HG03135 (cell line): ENCODE measurements around the gene MACROH2A1.

ENCODE experiments used
- ATAC-seq: cut with Tn5 transposase; IDR thresholded peaks from one replicate; pipeline ENCODE4 v1.9.1; 2021; ENCODE audit warnings: mild to moderate bottlenecking, moderate library complexity; ENCODE audit not compliant: unreplicated experiment

Gene MACROH2A1

DNA sequence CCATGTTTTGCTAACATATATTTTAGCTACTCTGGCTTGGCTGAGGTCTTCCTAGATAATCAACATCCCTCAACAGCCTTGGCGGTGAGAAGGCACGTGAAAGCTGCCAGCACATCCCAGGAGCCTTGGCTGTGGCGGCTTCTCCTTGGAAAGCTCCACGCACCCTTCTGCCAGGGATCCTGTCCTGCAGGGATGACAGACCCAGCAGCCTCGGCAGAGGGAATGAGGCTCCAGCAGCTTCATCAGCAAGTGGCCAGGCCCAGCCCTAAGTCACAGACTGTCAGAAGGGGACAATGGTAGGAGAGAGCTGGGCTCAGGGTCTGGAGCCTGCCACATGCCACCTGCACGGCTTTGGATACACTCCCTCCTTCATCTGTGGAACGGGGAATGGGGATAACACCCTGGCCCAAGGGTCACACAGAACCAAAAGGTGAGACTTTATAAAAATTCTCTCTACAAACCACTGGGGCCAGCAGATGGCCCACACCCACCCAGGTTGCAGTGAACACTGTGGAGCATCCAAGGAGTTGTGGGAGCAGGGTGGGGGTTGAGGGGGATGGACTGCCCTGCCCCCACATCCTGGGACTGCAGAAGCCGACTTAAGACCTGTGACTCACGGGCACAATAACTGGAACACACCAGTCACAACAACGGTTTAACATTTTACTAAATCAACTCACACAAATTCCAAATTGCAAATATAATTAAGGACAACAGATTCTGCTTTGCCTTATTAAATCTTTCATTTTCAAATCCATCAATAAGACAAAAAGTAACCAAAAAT, 65.1 kb downstream of the MACROH2A1 start:
- no peak for ATAC-seq

DNA sequence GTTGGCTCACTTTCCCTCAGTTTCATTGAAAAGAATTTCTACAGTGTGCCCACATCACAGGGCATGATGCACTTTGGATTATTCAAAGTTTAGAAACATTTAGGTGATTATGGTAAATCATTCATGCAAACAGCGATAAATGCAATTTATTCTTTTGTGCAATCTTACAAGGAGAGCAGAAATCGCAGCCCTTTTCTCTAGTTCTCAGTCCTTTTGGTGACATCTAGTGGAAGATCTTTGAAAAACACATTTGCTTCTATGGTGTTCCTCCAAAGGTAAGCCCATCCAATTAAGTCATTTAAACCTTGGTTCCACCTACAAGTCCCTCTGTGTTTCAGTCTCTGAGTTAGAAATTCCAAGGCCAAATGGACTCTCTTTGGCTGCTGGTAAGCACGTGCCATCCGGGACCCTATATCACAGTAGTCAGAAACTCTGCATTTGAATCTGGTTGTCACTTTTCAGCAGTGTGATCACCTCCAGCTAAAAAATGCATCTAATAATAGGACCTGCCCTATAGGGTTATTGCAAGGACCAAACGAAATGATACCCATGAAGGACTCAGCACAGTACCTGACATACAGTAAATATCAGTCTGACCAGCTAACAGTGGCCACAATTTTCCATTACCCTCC, 66.4 kb downstream of the MACROH2A1 start:
- ATAC-seq = no peak

DNA sequence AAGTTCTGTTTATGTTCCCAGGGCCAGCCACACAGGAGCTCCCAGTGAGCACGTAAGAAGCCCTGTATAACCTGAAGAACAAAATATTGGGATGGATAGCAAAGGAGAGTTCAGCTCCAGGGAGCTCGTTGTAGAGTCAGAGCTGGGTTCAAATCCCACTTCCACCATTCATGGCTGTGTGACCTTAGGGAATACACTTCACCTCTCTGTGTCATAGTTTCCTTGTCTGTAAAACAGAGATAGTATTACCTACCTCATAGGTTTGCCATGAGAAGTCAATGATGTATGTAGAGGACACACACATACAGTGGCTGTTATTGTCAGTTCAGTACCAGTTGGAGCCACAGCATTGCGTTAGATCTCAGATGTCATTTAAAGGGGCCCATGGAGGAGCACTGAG, 67.4 kb downstream of the MACROH2A1 start:
- ATAC-seq = no peak

DNA sequence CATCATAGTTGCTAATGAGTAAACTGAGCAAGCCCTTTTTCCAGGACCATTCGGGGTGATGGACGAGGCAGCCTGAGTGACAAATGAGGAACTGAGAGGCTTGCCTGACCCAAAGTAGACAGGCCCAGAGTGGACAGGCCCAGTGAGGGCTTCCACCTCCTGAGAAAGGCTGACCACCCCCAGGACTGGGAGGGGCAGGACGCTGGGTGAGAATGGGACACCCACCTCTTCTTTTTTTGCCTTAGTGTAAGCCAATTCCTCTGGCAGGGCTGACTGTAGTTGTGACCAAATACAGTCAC, 68.3 kb downstream of the MACROH2A1 start:
- no peak for ATAC-seq

DNA sequence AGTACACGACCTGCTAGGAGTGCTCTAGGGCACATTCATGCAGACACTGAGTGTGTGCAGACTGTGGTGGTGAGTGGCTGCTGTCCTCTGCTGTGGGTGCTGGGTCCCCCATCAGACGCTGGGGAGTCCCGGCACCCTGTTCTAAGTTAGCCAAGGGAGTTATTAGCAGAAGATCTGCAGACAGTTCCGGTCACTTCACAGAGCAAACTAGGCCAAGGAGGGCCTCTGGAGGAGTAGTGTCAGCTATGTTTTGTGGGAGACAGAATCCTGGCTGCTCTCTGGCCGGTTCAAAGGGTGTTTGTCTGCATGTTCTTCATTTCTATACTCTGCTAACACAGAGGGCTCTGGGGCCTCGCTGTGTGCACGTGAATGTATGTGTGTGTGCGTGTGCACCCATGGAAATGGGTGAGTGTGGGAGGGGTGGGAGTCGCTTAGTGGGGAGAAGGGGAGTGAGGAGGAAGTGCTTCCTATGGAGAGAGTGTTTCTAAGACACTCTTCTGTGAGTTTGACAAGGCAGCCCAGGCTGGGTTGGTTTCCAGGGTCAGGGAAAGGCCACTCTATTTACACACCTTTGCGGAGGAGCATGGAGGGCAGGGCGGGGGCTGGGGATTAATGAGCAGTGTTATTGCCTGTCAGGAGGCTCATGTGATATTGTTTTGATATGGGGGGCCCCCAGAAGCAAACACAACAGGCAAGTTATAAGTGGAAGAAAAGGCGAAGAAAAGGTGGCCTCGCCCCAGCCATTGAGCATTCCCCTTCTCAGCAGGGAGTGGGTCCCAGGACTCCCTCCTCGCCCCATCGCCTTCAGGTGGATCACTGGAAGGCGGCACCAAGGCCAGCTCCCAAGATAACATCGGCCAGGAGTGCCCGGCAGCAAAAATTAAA, 68.9 kb downstream of the MACROH2A1 start:
- no peak for ATAC-seq

DNA sequence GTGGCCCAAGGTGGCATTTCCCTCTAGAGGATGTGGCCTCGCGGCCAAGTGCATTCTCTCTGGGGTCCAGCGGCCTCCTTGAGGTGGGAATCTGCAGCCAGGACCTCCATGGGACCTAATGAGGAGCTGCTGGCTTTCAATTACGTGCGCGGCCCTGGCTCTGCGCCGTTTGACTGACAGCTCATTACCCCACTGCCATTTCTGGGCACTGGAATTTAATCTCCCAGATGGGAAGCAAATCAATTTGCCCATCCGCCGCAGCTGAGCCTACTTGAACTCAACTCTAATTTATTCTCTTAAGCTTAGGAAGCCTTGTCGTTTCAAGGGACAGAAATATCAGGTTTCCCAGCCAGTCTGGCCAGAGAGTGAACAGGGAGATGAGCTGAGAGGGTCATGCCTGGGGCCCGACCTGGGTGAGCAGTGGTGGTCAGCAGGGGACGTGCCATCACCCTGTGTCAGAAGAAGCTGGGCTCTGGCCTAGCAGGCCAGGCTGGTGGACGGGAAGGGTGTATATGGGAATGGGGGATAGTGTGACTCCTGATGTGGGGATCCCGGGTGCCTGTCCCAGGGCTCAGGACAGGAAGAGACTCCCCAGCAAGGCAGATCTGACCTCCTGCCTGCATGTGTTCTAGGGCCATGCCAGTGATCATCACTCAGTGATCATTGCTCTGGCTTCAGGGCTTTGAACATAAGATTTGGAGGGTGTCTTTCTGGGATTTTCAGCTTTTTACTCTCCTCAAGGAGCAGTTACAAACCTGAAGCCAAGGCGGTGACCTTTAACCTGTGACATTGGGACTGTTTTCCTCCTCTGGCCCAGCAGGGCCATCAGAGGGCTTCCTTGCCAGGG, 69.7 kb downstream of the MACROH2A1 start:
- no peak for ATAC-seq

DNA sequence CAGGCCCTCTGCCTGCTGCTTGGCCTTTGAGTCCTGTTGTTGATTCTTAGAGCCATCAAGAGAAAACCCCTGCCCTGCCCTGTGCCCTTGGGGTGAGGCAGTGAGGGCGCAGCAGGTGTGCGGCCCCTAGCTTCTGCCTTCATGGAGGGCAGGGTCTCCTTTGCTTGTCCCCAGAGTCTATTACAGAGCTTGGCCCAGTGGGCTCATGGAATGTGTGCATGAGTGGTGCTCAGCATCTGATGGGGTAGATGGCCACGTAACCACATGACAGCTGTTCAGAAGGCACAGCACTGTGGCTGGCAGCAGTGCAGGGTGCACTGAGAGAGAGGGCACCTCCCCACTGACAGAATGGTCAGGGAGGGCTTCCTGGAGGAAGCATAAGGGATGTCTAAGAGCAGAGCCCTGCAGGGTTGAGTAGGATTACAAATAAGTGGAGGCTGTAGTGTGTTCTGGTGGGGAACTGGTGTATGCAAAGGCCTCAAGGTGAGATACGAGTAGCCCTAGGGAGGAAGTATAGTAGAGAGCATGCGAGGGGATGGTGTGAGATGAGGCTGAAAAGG, 70.8 kb downstream of the MACROH2A1 start:
- ATAC-seq = no peak

DNA sequence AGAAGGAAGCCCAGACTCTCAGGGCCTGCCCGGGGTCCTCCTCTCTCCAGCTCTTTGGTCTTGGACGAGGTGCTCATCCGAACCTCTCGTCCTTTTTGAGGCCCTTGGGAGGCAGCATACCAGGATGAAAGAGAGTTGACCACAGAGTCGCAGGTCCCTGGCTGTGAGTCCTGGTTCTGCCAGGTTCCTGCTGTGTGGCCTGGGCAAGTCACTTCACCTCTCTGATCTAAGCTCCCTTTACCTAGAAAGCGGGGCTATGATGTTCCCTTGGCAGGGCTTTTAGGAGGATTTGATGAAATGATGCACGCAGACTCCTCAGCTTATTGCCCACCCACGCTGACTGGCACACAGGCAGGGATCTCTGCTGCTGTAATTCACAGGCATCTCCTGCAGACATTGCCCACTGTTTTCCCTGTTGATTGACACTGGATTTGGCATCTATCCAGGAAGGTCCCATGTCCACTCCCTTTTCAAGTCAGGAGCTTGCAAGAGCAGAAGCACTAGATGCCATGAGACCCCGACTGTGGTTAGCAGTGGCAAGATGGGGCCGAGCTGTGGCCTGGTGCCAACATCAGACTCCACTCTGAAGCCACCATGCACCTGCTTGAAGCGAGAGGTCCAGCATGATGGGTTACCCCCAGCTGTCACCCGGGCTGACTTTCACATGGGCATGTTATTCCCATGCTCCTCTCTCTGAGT, 71.5 kb downstream of the MACROH2A1 start:
- ATAC-seq = no peak

DNA sequence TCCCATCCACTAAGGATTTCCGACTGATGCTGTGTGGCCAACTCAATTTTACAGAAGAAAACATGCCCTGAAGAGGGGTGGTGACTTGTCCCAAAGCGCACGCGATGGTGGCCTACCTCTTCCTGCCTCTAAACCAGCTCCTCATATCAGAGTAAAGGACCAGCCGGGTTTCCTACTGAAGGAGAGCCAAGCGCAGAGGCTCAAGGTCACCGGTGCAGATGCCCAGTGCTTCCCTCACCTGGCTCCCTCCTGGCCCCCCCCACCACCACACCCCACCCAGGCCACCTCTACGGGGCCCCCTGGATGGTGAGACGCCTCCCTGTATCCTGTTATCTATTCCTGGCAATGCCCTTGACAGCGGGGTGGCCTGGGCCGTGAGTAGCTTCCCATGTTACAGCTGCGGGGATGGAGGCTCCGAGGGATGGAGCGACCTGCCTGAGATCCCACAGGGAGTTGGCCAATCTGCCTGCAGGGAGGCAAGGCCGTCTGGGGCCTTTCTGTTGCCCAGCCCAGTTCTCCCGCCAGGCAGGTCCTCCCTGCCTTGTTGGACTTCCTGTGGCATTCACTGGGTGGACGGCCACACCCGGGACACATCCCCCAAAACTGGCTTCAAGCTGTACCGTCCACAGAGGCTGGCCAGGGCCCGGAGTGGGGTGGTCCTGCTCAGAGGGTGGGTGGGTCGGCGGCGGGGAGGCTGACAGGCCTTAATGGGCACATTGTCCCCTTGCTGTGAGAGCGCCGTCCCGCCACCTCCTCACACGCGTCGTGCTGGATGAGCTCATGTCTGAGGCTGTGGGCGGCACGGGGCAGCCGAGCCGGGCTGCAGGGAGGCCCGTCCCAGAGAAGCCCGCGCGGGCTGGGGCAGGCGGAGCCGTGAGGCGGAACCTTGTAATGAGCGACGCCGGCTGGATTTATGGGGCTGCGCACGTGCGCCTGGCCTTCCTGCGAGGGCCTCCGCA, 72.5 kb downstream of the MACROH2A1 start:
- ATAC-seq = no peak

DNA sequence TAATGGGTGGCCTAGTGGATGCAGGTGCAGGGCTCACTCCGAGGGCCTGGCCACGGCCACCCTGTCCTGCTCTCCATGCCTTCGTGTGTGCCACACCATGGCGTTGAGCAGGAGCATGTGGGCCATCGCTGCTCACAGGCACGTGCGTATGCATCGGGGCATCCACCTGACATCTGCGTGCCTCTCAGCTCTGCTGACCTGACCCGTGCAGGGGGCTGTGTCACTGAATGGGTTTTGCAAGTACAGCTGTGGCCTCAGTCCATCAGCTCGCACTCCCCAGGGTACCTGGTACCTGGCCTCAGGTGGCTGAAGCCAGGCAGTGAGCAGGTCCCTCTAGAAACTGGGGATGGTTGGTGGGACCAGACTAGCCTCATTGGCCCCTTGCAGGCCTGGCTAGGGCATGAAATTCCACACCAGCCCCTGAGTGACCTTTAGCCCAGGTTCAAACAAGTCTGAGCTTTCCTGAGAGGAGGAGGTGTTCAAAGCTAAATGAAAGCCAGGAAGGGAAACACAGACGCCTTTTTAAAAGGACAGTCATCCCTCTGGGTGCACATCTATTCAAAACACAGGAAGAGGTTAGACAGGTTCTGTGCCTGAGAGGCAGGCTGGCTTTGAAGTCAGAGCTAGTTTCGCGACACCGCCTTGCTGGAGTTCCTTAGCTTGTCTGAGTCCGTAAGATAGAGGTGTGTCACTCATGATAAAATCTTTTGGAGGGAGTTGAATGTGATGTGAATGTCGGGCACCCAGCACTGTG, 74.0 kb downstream of the MACROH2A1 start:
- no peak for ATAC-seq

DNA sequence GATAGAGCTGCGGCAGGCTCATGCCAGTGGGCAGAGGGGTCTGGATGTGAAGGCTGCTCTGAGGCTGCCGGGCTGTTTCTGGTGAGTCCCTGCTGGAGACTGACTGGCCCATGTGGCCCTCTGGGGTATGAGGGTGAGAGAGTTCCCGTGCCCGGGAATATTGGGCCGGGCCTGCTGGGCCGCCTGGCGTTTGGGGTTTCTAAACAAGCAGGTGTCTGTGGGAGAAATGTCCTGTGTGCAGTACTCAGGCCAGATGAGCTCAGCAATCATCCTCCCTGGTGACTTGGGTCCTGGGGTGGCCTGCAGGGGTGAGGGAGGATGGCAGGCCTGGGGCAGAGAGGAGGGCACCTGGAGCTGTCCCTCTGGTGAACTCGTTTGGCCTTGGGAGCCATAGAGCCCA, 74.9 kb downstream of the MACROH2A1 start:
- no peak for ATAC-seq

DNA sequence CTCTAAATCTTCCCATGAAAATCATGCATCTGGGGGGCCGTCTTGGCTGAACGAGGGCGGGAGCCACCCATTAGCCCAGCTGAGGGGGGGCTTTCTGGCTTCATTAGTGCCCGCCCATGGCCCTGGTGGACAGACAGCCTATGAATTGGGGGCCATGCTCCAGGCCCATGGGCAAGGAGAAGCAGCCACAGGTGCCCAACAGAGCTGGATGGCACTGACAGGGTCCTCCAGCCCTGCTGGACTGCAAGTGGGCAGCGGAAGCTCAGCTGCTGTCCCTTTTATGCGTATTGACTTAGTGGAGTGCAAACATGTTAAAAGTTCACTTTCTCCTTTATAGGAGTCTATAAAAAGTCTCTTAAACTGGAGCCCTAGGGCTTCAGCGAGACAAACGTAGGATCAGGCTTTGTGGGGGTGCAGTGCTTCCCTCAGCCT, 75.3 kb downstream of the MACROH2A1 start:
- no peak for ATAC-seq

DNA sequence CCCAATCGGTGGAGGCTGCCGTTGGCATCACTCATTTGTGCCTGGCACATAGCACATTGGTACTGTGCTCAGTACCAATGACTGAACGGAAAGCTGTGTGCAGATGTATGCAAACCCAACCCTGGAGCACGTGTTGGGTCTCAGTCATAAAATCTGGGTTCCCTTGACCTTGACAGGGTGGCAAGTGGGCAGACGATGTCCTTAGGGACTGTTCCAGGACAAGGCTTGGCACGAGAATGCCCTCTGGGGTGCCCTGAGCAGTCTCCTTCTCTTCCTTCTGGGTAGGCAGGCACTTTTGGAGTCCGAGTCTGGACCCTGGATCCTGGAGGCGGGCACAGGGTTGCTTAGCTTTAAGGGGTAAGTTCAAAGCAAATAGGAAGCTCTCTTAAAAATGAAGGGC, 75.8 kb downstream of the MACROH2A1 start:
- no peak for ATAC-seq

DNA sequence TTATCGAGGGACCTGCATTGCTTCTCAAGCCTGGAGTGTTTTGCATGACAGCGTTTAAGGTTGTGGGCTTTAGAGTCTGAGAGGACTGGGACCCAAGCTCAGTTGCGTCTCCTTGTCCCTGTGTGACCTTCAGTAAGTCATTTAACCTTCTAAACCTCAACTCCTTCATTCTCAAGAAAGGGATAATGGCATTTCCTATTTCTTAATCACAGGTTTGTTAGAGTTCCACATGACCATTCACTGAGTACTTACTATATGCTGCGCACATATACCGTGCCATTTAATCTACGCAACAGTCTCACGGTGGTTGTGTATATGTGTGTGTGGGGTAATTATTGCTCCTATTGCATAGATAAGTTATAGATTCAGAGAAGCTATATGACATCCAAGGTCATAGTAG, 76.3 kb downstream of the MACROH2A1 start:
- ATAC-seq = no peak

DNA sequence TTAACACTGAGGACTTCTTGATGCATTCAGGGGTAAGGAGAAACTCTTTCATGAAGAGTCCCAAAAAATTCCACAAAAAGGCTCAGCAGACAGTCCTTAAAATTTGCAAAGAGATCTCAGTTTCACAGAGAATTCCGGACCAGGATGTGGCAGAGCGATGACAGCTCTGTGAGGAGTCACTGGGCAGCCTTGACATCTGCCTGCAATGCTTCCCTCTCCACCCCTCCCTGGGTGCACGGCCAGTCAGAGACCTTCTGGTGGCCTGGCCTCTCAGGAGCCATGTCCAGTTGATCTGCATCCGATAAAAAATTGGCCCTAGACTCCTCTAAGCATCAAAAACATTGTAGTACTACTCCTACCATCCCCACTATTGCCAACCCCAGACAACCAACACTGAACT, 76.8 kb downstream of the MACROH2A1 start:
- ATAC-seq = no peak

DNA sequence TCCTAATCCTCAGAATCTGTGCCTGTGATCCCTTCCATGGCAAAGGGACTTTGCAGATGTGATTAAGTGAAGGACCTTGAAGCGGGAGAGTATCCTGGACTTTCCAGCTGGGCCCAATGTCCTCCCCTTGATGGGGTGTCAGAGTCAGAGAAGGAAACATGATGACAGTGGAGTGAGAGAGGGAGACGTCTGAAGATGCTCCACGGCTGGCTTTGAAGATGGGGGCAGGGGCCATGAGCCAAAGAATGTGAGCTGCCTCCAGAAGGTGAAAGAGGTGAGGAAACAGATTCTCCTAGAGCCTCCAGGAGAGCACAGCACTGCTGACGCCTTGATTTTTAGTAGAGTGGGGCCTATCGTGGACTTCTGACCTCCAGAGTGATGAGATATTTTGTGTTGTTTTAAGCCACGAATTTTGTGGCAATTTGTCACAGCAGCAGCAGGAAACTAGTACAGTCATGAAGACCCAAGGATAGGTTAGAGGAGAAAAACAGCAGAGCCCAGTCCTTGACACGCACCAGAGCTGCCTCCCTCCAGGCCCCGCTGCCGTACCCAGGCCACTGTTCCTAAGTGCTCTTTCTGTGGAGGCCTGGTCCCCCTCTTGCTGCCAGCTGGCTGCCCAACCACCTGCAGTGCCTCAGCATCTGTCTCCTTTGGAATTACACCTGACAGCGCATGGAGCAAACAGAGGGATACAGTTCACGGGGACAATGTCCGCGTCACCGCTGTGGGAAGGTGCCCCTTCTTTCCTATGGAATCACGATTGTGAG, 78.1 kb downstream of the MACROH2A1 start:
- no peak for ATAC-seq

DNA sequence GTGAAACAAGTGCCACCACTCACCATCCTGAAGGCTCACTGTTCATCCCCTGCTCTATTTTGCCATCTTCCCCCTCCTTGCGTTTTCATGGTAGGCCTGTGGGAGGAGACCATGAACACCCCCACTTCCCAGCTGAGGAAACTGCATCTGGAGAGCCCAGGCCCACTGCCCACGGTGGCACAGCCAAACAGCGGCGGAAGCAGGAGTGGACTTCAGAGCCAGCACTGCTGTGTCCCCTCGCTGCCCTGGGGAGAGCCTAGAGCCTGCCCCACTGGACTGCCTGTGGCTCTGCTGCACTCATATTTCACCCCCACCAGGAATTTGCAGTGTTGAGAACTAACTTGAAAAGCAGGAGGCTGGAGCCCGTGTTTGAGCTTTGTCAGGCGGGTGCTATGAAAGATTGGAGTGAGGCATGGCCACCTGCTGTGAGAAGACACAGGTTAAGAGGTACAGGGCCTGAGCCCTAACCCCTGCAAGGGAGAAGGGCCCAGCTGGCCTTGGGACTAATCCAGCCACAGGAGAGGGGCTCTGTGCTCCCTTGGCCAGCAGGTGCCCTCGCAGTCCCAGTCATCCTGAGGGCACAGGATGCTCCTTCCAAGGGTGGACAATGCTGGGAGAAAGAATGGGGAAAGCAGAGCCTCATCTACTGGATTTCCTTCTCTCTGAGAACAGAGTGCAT, 79.0 kb downstream of the MACROH2A1 start:
- no peak for ATAC-seq
